Breast epithelium (tissue), 4 donors: Measurements from ENCODE around the gene PTPN18. TPM values are rescaled to one million over a fixed set of nuclear protein-coding genes. Genes with fewer than 3 reads are reported as not detected.

ENCODE experiments used
- DNase-seq, 2 donors: peaks; one replicate each; pipeline ENCODE4 v3.0.0-alpha.2; 2019; ENCODE audit warnings: low spot score in 2 of 2
- H3K27ac ChIP-seq, 2 donors: fragments of 200-600 bp; sonication (generic) in 1 of 2; one replicate each; pipeline ENCODE4 v1.5.1; 2016 to 2019; ENCODE audit warnings: mild to moderate bottlenecking in 1 of 2
- H3K27me3 ChIP-seq, 2 donors: fragments of 200-600 bp; sonication (generic) in 1 of 2; one replicate each; pipeline versions ENCODE4 v1.5.1 to v1.6.0; 2017 to 2019; ENCODE audit warnings: control low read depth in 1 of 2, mild to moderate bottlenecking in 1 of 2
- H3K36me3 ChIP-seq: fragments of 200-600 bp; one replicate; pipeline ENCODE4 v1.5.1; 2019
- H3K4me1 ChIP-seq, 2 donors: fragments of 200-600 bp; sonication (generic); one replicate each; pipeline ENCODE4 v1.5.1; 2016 to 2019; ENCODE audit warnings: control low read depth in 1 of 2
- H3K4me3 ChIP-seq, 3 donors: fragments of 200-600 bp; sonication (generic); 1 replicate in 2 of 3; 2 replicates in 1 of 3; pipeline ENCODE4 v1.5.1; 2016 to 2019; ENCODE audit warnings: mild to moderate bottlenecking in 3 of 3, moderate library complexity in 2 of 3
- H3K9me3 ChIP-seq, 2 donors: fragments of 200-600 bp; sonication (generic) in 1 of 2; one replicate each; pipeline ENCODE4 v1.5.1; 2016 to 2019; ENCODE audit warnings: control low read depth in 1 of 2
- CTCF ChIP-seq, 3 donors: fragments of 450-650 bp; IDR thresholded peaks; one replicate each; pipeline ENCODE4 v1.5.1; 2016 to 2017; ENCODE audit warnings: antibody characterized with exemption in 3 of 3, mild to moderate bottlenecking in 3 of 3, moderate library complexity in 3 of 3
- POLR2A ChIP-seq: fragments of 450-650 bp; IDR thresholded peaks from one replicate; pipeline ENCODE4 v1.6.1; 2016; ENCODE audit warnings: antibody characterized with exemption, mild to moderate bottlenecking, moderate library complexity
- POLR2AphosphoS5 ChIP-seq, 3 donors: sonication (generic); formaldehyde crosslinking; IDR thresholded peaks; one replicate each; pipeline ENCODE4 v1.6.1; 2017; ENCODE audit warnings: antibody characterized with exemption in 3 of 3
- intact Hi-C: fragments of 100-400 bp; cut with DNase I; formaldehyde crosslinking; loops from one replicate; pipeline ENCODE4 v1.15.1; 2023; ENCODE audit warnings: low total_unique reads
- total RNA-seq, 3 donors: library from RNA; depleted of rRNA; stranded (reverse); fragments of >200 nt; gene quantifications; one replicate each; pipeline ENCODE4 v1.1.0, GENCODE V29; 2016

The PTPN18 gene
- total RNA-seq, 3 donors from 2014 or later = 50.8 to 77.1 (median 54.3) TPM

GRCh38 chr2:130357864-130358263, 2.0 kb downstream of the PTPN18 start:
- intact Hi-C loops = no loop called here
- H3K9me3 ChIP-seq = no peaks in the 10 kb centered on the region
- H3K4me1 ChIP-seq = peaks cover 0 to 10% of the 10 kb centered on the region in 2 donors
- no peak for DNase-seq
- no peak overlapping the region for H3K4me3 ChIP-seq
- TF ChIP-seq POLR2AphosphoS5 (IDR thresholded peaks at IDR 0.05) = no peak
- no peak for TF ChIP-seq CTCF (IDR thresholded peaks at IDR 0.05)
- TF ChIP-seq POLR2A = no peak
- H3K27ac ChIP-seq = no peak overlapping the region
- H3K27me3 ChIP-seq = no peaks in the 10 kb centered on the region
- no peaks in the 10 kb centered on the region for H3K36me3 ChIP-seq

- no peak for TF ChIP-seq POLR2A
- TF ChIP-seq POLR2AphosphoS5 (IDR thresholded peaks at IDR 0.05) = no peak
- no peak for TF ChIP-seq CTCF (IDR thresholded peaks at IDR 0.05)
- H3K27ac ChIP-seq = no peak overlapping the region
- intact Hi-C loops = no loop called here
- no peaks in the 10 kb centered on the region for H3K9me3 ChIP-seq
- DNase-seq = no peak
- peaks cover 0 to 10% of the 10 kb centered on the region in 2 donors for H3K4me1 ChIP-seq
- no peak overlapping the region for H3K4me3 ChIP-seq
- no peaks in the 10 kb centered on the region for H3K36me3 ChIP-seq
- no peaks in the 10 kb centered on the region for H3K27me3 ChIP-seq
Observed at GRCh38 chr2:130358420-130359350, 2.8 kb downstream of the PTPN18 start.

GRCh38 chr2:130359466-130359865, 3.6 kb downstream of the PTPN18 start:
- Histone ChIP-seq H3K36me3 (no peaks in the 10 kb centered on the region), H3K27me3 (no peaks in the 10 kb centered on the region), H3K9me3 (no peaks in the 10 kb centered on the region), H3K27ac (no peak overlapping the region), H3K4me3 (no peak overlapping the region), H3K4me1 (peaks cover 0 to 9% of the 10 kb centered on the region in 2 donors)
- TF ChIP-seq CTCF (IDR thresholded peaks at IDR 0.05) (no peak), POLR2AphosphoS5 (IDR thresholded peaks at IDR 0.05) (no peak), POLR2A (no peak)
- DNase-seq = no peak
- intact Hi-C loops = no loop called here

GRCh38 chr2:130363479-130363878, 7.6 kb downstream of the PTPN18 start:
- H3K27me3 ChIP-seq = no peaks in the 10 kb centered on the region
- no peak for TF ChIP-seq POLR2AphosphoS5 (IDR thresholded peaks at IDR 0.05)
- no peak for TF ChIP-seq POLR2A
- no peak for TF ChIP-seq CTCF (IDR thresholded peaks at IDR 0.05)
- no peaks in the 10 kb centered on the region for H3K9me3 ChIP-seq
- no peak overlapping the region for H3K4me3 ChIP-seq
- DNase-seq = no peak
- H3K36me3 ChIP-seq = no peaks in the 10 kb centered on the region
- no peak overlapping the region for H3K27ac ChIP-seq
- intact Hi-C loops = no loop called here
- H3K4me1 ChIP-seq = no peaks in the 10 kb centered on the region

- no peak overlapping the region for H3K27ac ChIP-seq
- H3K27me3 ChIP-seq = no peaks in the 10 kb centered on the region
- no peaks in the 10 kb centered on the region for H3K9me3 ChIP-seq
- no peak for DNase-seq
- H3K36me3 ChIP-seq = no peaks in the 10 kb centered on the region
- no peak overlapping the region for H3K4me3 ChIP-seq
- TF ChIP-seq POLR2A (no peak), CTCF (IDR thresholded peaks at IDR 0.05) (no peak), POLR2AphosphoS5 (IDR thresholded peaks at IDR 0.05) (no peak)
- intact Hi-C loops = no loop called here
- no peaks in the 10 kb centered on the region for H3K4me1 ChIP-seq
Observed at GRCh38 chr2:130365075-130365474, 9.2 kb downstream of the PTPN18 start.
